Measurements from ENCODE around the gene DNAJC30. TPM values are rescaled to one million over a fixed set of nuclear protein-coding genes. Genes with fewer than 3 reads are reported as not detected.

DNAJC30 gene
- total RNA-seq, 4 donors from 2014 or later: 2.3 to 9.3 (median 5.3) TPM

- Histone ChIP-seq H3K27me3 (peaks cover 82% of the 10 kb centered on the region), H3K4me1 (peaks cover 0 to 11% (median 3%) of the 10 kb centered on the region in 3 donors), H3K9me3 (no peaks in the 10 kb centered on the region), H3K4me3 (no peak overlapping the region), H3K27ac (no peak overlapping the region), H3K36me3 (no peaks in the 10 kb centered on the region)
- 0 to 20% methylated on average over 1 of the region's 9 CpGs for WGBS, 2 donors (ENCODE audit: low coverage in 1 of 2)
- TF ChIP-seq EP300 (IDR thresholded peaks at IDR 0.05): no peak
- no peak for TF ChIP-seq POLR2A (IDR thresholded peaks at IDR 0.05)
- no peak for TF ChIP-seq CTCF (IDR thresholded peaks at IDR 0.05)
- TF ChIP-seq POLR2AphosphoS5 (IDR thresholded peaks at IDR 0.05): no peak
- ATAC-seq: no peak
These were observed 33.7 kb downstream of the DNAJC30 start for GRCh38 chr7:73649576-73649975.

GRCh38 chr7:73648593-73649332, 34.5 kb downstream of the DNAJC30 start:
- Histone ChIP-seq H3K36me3 (no peaks in the 10 kb centered on the region), H3K27me3 (peaks cover 90% of the 10 kb centered on the region), H3K4me1 (peaks cover 0 to 11% (median 3%) of the 10 kb centered on the region in 3 donors), H3K9me3 (no peaks in the 10 kb centered on the region), H3K4me3 (no peak overlapping the region), H3K27ac (no peak overlapping the region)
- TF ChIP-seq CTCF (IDR thresholded peaks at IDR 0.05): no peak
- TF ChIP-seq POLR2AphosphoS5 (IDR thresholded peaks at IDR 0.05): no peak
- TF ChIP-seq EP300 (IDR thresholded peaks at IDR 0.05): no peak
- no peak for TF ChIP-seq POLR2A (IDR thresholded peaks at IDR 0.05)
- ATAC-seq: no peak
- WGBS, 2 donors (ENCODE audit: low coverage in 1 of 2): 29 to 36% methylated on average over 1 of the region's 1 CpG

GRCh38 chr7:73647725-73648592, 35.3 kb downstream of the DNAJC30 start:
- peaks cover 0 to 11% (median 3%) of the 10 kb centered on the region in 3 donors for H3K4me1 ChIP-seq
- WGBS, 2 donors (ENCODE audit: low coverage in 1 of 2): 4% methylated on average over 5 to 8 of the region's 62 CpGs
- no peaks in the 10 kb centered on the region for H3K36me3 ChIP-seq
- no peak overlapping the region for H3K27ac ChIP-seq
- H3K27me3 ChIP-seq: peaks cover 94% of the 10 kb centered on the region
- peak overlapping the region; percentile 18 to 51 for H3K4me3 ChIP-seq
- no peaks in the 10 kb centered on the region for H3K9me3 ChIP-seq
- peak; percentile 39 for ATAC-seq
- TF ChIP-seq POLR2A (IDR thresholded peaks at IDR 0.05) (no peak), CTCF (IDR thresholded peaks at IDR 0.05) (peak in 3 of 4 experiments; percentile 10 to 31 (median 23))

GRCh38 chr7:73646785-73647724, 36.2 kb downstream of the DNAJC30 start:
- 85% methylated on average over 2 of the region's 16 CpGs; no CpG with 5 or more reads in 1 of the 2 donors for WGBS, 2 donors (ENCODE audit: low coverage in 1 of 2)

More at GRCh38 chr7:73646785-73647724, 36.2 kb downstream of the DNAJC30 start:
- ATAC-seq: no peak
- Histone ChIP-seq H3K27me3 (peaks cover 96% of the 10 kb centered on the region), H3K4me1 (peaks cover 0 to 11% (median 3%) of the 10 kb centered on the region in 3 donors), H3K9me3 (peaks cover 0 to under 1% (median 0%) of the 10 kb centered on the region in 3 donors), H3K36me3 (no peaks in the 10 kb centered on the region), H3K4me3 (peak overlapping the region in 1 of 2 donors; percentile 51), H3K27ac (no peak overlapping the region)
- no peak for TF ChIP-seq CTCF (IDR thresholded peaks at IDR 0.05)
- TF ChIP-seq EP300 (IDR thresholded peaks at IDR 0.05): no peak
- no peak for TF ChIP-seq POLR2A (IDR thresholded peaks at IDR 0.05)
- TF ChIP-seq POLR2AphosphoS5 (IDR thresholded peaks at IDR 0.05): no peak
